PC-3 (cell line): ENCODE measurements around the gene ARL14.

ENCODE experiments used
- EZH2 ChIP-seq: fragments of 300-600 bp; sonication (generic); IDR thresholded peaks from one replicate; pipeline ENCODE4 v1.6.1; 2017; ENCODE audit warnings: antibody characterized with exemption, mild to moderate bottlenecking, low read length; ENCODE audit not compliant: unreplicated experiment
- TF ChIP-seq, protein P1 (sequence below): fragments of 300-600 bp; sonication (generic); conservative IDR thresholded peaks from 2 replicates; pipeline ENCODE4 v1.5.1; 2017; ENCODE audit warnings: antibody characterized with exemption, low read depth, mild to moderate bottlenecking, low read length

DNA sequence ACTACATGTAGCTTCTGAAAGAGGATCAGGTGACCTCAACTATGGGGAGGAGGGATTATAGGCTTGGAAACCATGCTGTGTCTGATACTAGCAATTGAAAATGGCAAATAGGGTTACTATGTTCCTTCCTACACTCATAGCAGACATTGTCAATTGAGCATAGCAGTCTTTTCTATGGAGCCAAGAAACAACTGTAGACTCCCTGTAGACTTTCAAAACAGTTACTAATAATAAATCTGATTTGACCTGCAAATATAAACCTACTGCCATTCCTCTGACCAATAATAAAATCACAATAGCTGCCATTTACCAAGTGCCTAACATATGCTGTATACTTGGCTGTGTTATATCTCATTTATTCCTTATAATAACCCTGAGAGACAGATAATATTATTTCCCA is 8.5 kb upstream of the ARL14 start:
- TF ChIP-seq, protein P1, sequence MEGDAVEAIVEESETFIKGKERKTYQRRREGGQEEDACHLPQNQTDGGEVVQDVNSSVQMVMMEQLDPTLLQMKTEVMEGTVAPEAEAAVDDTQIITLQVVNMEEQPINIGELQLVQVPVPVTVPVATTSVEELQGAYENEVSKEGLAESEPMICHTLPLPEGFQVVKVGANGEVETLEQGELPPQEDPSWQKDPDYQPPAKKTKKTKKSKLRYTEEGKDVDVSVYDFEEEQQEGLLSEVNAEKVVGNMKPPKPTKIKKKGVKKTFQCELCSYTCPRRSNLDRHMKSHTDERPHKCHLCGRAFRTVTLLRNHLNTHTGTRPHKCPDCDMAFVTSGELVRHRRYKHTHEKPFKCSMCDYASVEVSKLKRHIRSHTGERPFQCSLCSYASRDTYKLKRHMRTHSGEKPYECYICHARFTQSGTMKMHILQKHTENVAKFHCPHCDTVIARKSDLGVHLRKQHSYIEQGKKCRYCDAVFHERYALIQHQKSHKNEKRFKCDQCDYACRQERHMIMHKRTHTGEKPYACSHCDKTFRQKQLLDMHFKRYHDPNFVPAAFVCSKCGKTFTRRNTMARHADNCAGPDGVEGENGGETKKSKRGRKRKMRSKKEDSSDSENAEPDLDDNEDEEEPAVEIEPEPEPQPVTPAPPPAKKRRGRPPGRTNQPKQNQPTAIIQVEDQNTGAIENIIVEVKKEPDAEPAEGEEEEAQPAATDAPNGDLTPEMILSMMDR: no peak
- no peak for TF ChIP-seq EZH2
